NB4 (cell line): ENCODE results near the gene CSPG4.

ENCODE experiments used
- CTCF ChIP-seq: IDR thresholded peaks from one replicate; pipeline ENCODE4 v1.5.1; 2012; ENCODE audit warnings: low read depth, low read length
- MYC ChIP-seq: IDR thresholded peaks from 2 replicates; pipeline ENCODE4 v1.6.1; 2011; ENCODE audit warnings: low read depth, low read length
- POLR2A ChIP-seq: IDR thresholded peaks from 2 replicates; pipeline ENCODE4 v1.6.1; 2011; ENCODE audit warnings: mild to moderate bottlenecking; ENCODE audit not compliant: insufficient read length; ENCODE audit errors: extremely low read depth

- TF ChIP-seq CTCF (no peak), MYC (no peak), POLR2A (no peak)
Measured at GRCh38 chr15:75749820-75750219, 37.2 kb upstream of the CSPG4 start.
